Cardiac atrium fibroblast (primary cell): ENCODE results near the gene TASOR. TPM values are rescaled to one million over a fixed set of nuclear protein-coding genes. Genes with fewer than 3 reads are reported as not detected.

Experiments used
- total RNA-seq: library from RNA; depleted of rRNA; stranded (reverse); fragments of >200 nt; gene quantifications from 2 replicates; pipeline ENCODE4 v1.2.3, GENCODE V29; 2015

Gene TASOR
- total RNA-seq, result 37.9 and 39.4 TPM in 2 replicates

GRCh38 chr3:56683122-56683817, at the start of gene TASOR:
TASOR (minus strand) TSS chr3:56683265; CDS start chr3:56683006, 259 bp downstream.

Other genes with a start within 250 kb of the TASOR start
- gene ERC2, start 214.8 kb downstream of the TASOR start, total RNA-seq, result not detected in 2 replicates
- 2.0 and 5.0 TPM in 2 replicates for gene CCDC66, start 126.1 kb downstream of the TASOR start, total RNA-seq
- 2.9 and 7.3 TPM in 2 replicates for gene ARHGEF3, start 118.7 kb upstream of the TASOR start, total RNA-seq